Upper lobe of right lung (tissue), 1 donor: ENCODE measurements around the gene ARVCF. TPM values are rescaled to one million over a fixed set of nuclear protein-coding genes. Genes with fewer than 3 reads are reported as not detected.

Experiments used
- ATAC-seq: fragments of 200-7000 bp; cut with Tn5 transposase; one replicate; pipeline ENCODE4 v1.9.1; 2020; ENCODE audit warnings: mild to moderate bottlenecking, moderate library complexity
- DNase-seq: peaks from one replicate; pipeline ENCODE4 v3.0.0-alpha.2; 2020
- H3K27ac ChIP-seq: fragments of 200-600 bp; one replicate; pipeline ENCODE4 v1.8.0; 2022
- H3K27me3 ChIP-seq: fragments of 200-600 bp; one replicate; pipeline ENCODE4 v1.8.0; 2022; ENCODE audit warnings: mild to moderate bottlenecking
- H3K36me3 ChIP-seq: fragments of 200-600 bp; one replicate; pipeline ENCODE4 v1.8.0; 2022
- H3K4me1 ChIP-seq: fragments of 200-600 bp; one replicate; pipeline ENCODE4 v1.8.0; 2022
- H3K4me3 ChIP-seq: fragments of 200-600 bp; one replicate; pipeline ENCODE4 v1.8.0; 2022; ENCODE audit warnings: mild to moderate bottlenecking
- H3K9me3 ChIP-seq: fragments of 200-600 bp; one replicate; pipeline ENCODE4 v1.8.0; 2022
- CTCF ChIP-seq: fragments of 200-600 bp; IDR thresholded peaks from one replicate; pipeline ENCODE4 v1.8.0; 2022; ENCODE audit warnings: antibody characterized with exemption
- intact Hi-C: fragments of 100-400 bp; cut with DNase I; formaldehyde crosslinking; loops from one replicate; pipeline ENCODE4 v1.11.0; 2022
- total RNA-seq: library from RNA; stranded (reverse); fragmentation: NEBNext Ultra II Directional; extraction: Animal tissue kit (Norgen Biotek cat#: 25700); gene quantifications from one replicate; pipeline ENCODE4 v1.2.1, GENCODE V29; 2021
- donor health status: DM: no; HTN: yes; CAD: no; lungs with severe emphysema.

ARVCF gene
- total RNA-seq, 1 donor from 2014 or later, result 25.4 TPM

- H3K4me1 ChIP-seq, result peaks cover 11% of the 10 kb centered on the region
Observed at GRCh38 chr22:19990609-19991394, 25.8 kb downstream of the ARVCF start.

GRCh38 chr22:19990188-19990587, 26.4 kb downstream of the ARVCF start:
- ATAC-seq (no peak), DNase-seq (no peak)
- Histone ChIP-seq H3K4me3 (no peak overlapping the region), H3K27ac (peak overlapping the region; percentile 58), H3K9me3 (no peaks in the 10 kb centered on the region), H3K36me3 (no peaks in the 10 kb centered on the region), H3K27me3 (no peaks in the 10 kb centered on the region), H3K4me1 (peaks cover 10% of the 10 kb centered on the region)
- no peak for TF ChIP-seq CTCF
- intact Hi-C loops, result no loop called here

More at GRCh38 chr22:19990609-19991394, 25.8 kb downstream of the ARVCF start:
- ATAC-seq (no peak), DNase-seq (no peak)
- intact Hi-C loops, result no loop called here
- Histone ChIP-seq H3K4me3 (no peak overlapping the region), H3K27me3 (no peaks in the 10 kb centered on the region), H3K27ac (peak overlapping the region; percentile 63), H3K9me3 (no peaks in the 10 kb centered on the region), H3K36me3 (no peaks in the 10 kb centered on the region)
- TF ChIP-seq CTCF, result no peak

- ATAC-seq (no peak), DNase-seq (no peak)
- TF ChIP-seq CTCF, result no peak
- no peak overlapping the region for H3K4me3 ChIP-seq
- H3K9me3 ChIP-seq, result no peaks in the 10 kb centered on the region
- peaks cover 10% of the 10 kb centered on the region for H3K4me1 ChIP-seq
- H3K27ac ChIP-seq, result peak overlapping the region; percentile 58
- H3K36me3 ChIP-seq, result no peaks in the 10 kb centered on the region
- intact Hi-C loops, result no loop called here
- no peaks in the 10 kb centered on the region for H3K27me3 ChIP-seq
Observed at GRCh38 chr22:19989725-19990067, 26.9 kb downstream of the ARVCF start.

- ATAC-seq (no peak), DNase-seq (no peak)
- Histone ChIP-seq H3K36me3 (no peaks in the 10 kb centered on the region), H3K4me1 (peaks cover 10% of the 10 kb centered on the region), H3K27me3 (no peaks in the 10 kb centered on the region), H3K9me3 (no peaks in the 10 kb centered on the region), H3K27ac (peak overlapping the region; percentile 58), H3K4me3 (no peak overlapping the region)
- intact Hi-C loops, result no loop called here
- TF ChIP-seq CTCF, result no peak
Observed at GRCh38 chr22:19988965-19989724, 27.5 kb downstream of the ARVCF start.

GRCh38 chr22:19988331-19988808, 28.3 kb downstream of the ARVCF start:
- no peaks in the 10 kb centered on the region for H3K9me3 ChIP-seq
- H3K36me3 ChIP-seq, result no peaks in the 10 kb centered on the region
- ATAC-seq (no peak), DNase-seq (no peak)
- no peak overlapping the region for H3K4me3 ChIP-seq
- no peak for TF ChIP-seq CTCF
- H3K27ac ChIP-seq, result peak overlapping the region; percentile 58
- peaks cover 10% of the 10 kb centered on the region for H3K4me1 ChIP-seq
- no peaks in the 10 kb centered on the region for H3K27me3 ChIP-seq
- intact Hi-C loops, result no loop called here
